Ectodermal cell (in vitro differentiated cells): ENCODE results near the gene MSRB3.
"Not testable (repeated sequence)": the region's sequence is repeated elsewhere in the genome, so short reads cannot be mapped to it uniquely, and the experiment has no call there.

Source experiments
- H3K27ac ChIP-seq: 2 replicates; pipeline ENCODE4 v1.7.0; 2013; ENCODE audit warnings: mild to moderate bottlenecking, low read depth, low read length; ENCODE audit not compliant: insufficient read depth, poor library complexity, severe bottlenecking
- H3K27me3 ChIP-seq: 2 replicates; pipeline ENCODE4 v1.7.0; 2013; ENCODE audit warnings: mild to moderate bottlenecking, low read length; ENCODE audit not compliant: insufficient read depth, control insufficient read depth, poor library complexity, severe bottlenecking
- H3K36me3 ChIP-seq: one replicate; pipeline ENCODE4 v1.7.0; 2013; ENCODE audit warnings: low read length; ENCODE audit not compliant: control insufficient read depth, insufficient read depth
- H3K4me1 ChIP-seq: one replicate; pipeline ENCODE4 v1.7.0; 2013; ENCODE audit warnings: low read length; ENCODE audit not compliant: control insufficient read depth, insufficient read depth
- H3K4me3 ChIP-seq: 2 replicates; pipeline ENCODE4 v1.7.0; 2013; ENCODE audit warnings: low read depth, low read length, control low read depth; ENCODE audit not compliant: insufficient read depth
- H3K9me3 ChIP-seq: 2 replicates; pipeline ENCODE4 v1.7.0; 2013; ENCODE audit warnings: mild to moderate bottlenecking, low read length, moderate library complexity; ENCODE audit not compliant: control insufficient read depth
- WGBS, 2 experiments: methylation state at CpG; one replicate each; pipeline ENCODE4 v1.1.7; 2013; ENCODE audit warnings: missing lambda C conversion rate in 2 of 2; 5-methylcytosine and 5-hydroxymethylcytosine counted together

The MSRB3 gene

GRCh38 chr12:65443038-65443437, 164.6 kb downstream of the MSRB3 start:
- Histone ChIP-seq H3K36me3 (no peaks in the 10 kb centered on the region), H3K27me3 (no peaks in the 10 kb centered on the region), H3K27ac (no peak overlapping the region), H3K4me3 (no peak overlapping the region), H3K4me1 (no peaks in the 10 kb centered on the region), H3K9me3 (no peaks in the 10 kb centered on the region)
- 92% methylated on average over 2 of the region's 2 CpGs for WGBS, 2 experiments

GRCh38 chr12:65444996-65445395, 166.5 kb downstream of the MSRB3 start:
- no peaks in the 10 kb centered on the region for H3K36me3 ChIP-seq

DNA sequence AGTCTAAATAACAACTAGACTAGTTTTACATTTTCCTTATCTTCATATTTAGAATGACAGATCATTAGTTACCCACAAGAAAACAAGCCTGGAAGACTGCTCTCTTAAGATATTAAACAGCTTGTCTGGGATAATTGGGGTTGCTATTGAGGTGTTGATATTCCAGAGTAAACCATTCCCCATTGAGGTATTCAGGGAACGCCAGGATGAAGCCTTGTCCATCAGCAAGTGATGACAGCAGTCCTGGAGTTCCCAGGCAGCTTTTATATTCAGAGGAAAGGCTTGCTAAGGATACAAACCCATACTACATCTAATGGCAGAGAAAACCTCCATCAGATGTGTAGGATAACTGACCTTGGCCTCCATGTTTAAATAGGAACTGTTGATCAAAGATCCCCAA, 168.4 kb downstream of the MSRB3 start:
- peaks cover 8% of the 10 kb centered on the region for H3K4me1 ChIP-seq
- no peak overlapping the region for H3K27ac ChIP-seq
- no peaks in the 10 kb centered on the region for H3K9me3 ChIP-seq
- H3K27me3 ChIP-seq: no peaks in the 10 kb centered on the region
- no peaks in the 10 kb centered on the region for H3K36me3 ChIP-seq
- 52 to 53% methylated on average over 1 of the region's 1 CpG for WGBS, 2 experiments
- H3K4me3 ChIP-seq: no peak overlapping the region

More at GRCh38 chr12:65444996-65445395, 166.5 kb downstream of the MSRB3 start:
- 89 to 91% methylated on average over 2 of the region's 2 CpGs for WGBS, 2 experiments
- Histone ChIP-seq H3K9me3 (no peaks in the 10 kb centered on the region), H3K27ac (no peak overlapping the region), H3K4me3 (no peak overlapping the region), H3K4me1 (no peaks in the 10 kb centered on the region), H3K27me3 (no peaks in the 10 kb centered on the region)

GRCh38 chr12:65449400-65449799, 170.9 kb downstream of the MSRB3 start:
- WGBS, 2 experiments: 91 to 93% methylated on average over 1 of the region's 1 CpG
- H3K9me3 ChIP-seq: no peaks in the 10 kb centered on the region
- no peak overlapping the region for H3K4me3 ChIP-seq
- H3K36me3 ChIP-seq: no peaks in the 10 kb centered on the region
- H3K27me3 ChIP-seq: no peaks in the 10 kb centered on the region
- H3K27ac ChIP-seq: no peak overlapping the region
- H3K4me1 ChIP-seq: peaks cover 8% of the 10 kb centered on the region

- Histone ChIP-seq H3K27ac (no peak overlapping the region), H3K27me3 (no peaks in the 10 kb centered on the region), H3K9me3 (no peaks in the 10 kb centered on the region), H3K4me1 (peaks cover 8% of the 10 kb centered on the region), H3K36me3 (no peaks in the 10 kb centered on the region), H3K4me3 (no peak overlapping the region)
- WGBS, 2 experiments: 83 to 100% methylated on average over 2 of the region's 2 CpGs
Measured at GRCh38 chr12:65450625-65451024, 172.1 kb downstream of the MSRB3 start.

- Histone ChIP-seq H3K4me3 (no peak overlapping the region), H3K27ac (no peak overlapping the region), H3K27me3 (no peaks in the 10 kb centered on the region), H3K36me3 (no peaks in the 10 kb centered on the region), H3K4me1 (peaks cover 8% of the 10 kb centered on the region), H3K9me3 (no peaks in the 10 kb centered on the region)
- 81 to 93% methylated on average over 1 of the region's 1 CpG for WGBS, 2 experiments
Measured at GRCh38 chr12:65454115-65454787, 175.8 kb downstream of the MSRB3 start.

DNA sequence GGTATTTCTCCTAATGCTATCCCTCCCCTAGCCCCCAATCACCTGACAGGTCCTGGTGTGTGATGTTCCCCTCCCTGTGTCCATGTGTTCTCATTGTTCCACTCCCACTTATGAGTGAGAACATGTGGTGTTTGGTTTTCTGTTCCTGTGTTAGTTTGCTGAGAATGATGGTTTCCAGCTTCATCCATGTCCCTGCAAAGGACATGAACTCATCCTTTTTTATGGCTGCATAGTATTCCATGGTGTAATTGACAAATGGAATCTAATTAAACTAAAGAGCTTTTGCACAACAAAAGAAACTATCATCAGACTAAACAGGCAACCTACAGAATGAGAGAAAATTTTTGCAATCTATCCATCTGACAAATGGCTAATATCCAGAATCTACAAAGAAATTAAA, 178.9 kb downstream of the MSRB3 start:
- not testable (repeated sequence) for H3K27me3 ChIP-seq, H3K36me3 ChIP-seq, H3K9me3 ChIP-seq, H3K4me3 ChIP-seq, H3K4me1 ChIP-seq, H3K27ac ChIP-seq

GRCh38 chr12:65458718-65459117, 180.2 kb downstream of the MSRB3 start:
- H3K36me3 ChIP-seq: no peaks in the 10 kb centered on the region
- no peaks in the 10 kb centered on the region for H3K27me3 ChIP-seq
- H3K27ac ChIP-seq: no peak overlapping the region
- no peak overlapping the region for H3K4me3 ChIP-seq
- H3K9me3 ChIP-seq: no peaks in the 10 kb centered on the region
- WGBS, 2 experiments: 94 to 100% methylated on average over 1 to 2 of the region's 2 CpGs
- no peaks in the 10 kb centered on the region for H3K4me1 ChIP-seq

DNA sequence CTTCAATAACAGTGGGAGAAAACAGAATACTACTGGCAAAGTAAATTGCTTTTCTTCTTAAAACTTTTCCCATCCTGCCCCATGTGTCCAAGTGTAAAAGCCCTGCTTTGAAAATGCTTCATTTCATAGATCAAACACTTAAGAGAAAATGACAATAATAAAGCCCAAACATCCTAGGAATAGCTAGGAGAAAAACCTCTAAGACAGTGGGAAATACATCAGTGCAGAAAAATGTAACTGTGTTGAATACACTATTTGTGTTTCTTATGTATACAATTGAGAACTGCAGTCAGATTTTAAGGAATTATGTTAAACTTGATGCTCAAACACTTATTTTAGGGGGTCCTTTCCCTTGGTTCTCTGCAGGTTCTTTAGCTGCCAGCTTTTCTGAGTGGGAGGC, 181.1 kb downstream of the MSRB3 start:
- Histone ChIP-seq H3K27me3 (no peaks in the 10 kb centered on the region), H3K36me3 (no peaks in the 10 kb centered on the region), H3K27ac (no peak overlapping the region), H3K9me3 (no peaks in the 10 kb centered on the region), H3K4me3 (no peak overlapping the region), H3K4me1 (no peaks in the 10 kb centered on the region)

DNA sequence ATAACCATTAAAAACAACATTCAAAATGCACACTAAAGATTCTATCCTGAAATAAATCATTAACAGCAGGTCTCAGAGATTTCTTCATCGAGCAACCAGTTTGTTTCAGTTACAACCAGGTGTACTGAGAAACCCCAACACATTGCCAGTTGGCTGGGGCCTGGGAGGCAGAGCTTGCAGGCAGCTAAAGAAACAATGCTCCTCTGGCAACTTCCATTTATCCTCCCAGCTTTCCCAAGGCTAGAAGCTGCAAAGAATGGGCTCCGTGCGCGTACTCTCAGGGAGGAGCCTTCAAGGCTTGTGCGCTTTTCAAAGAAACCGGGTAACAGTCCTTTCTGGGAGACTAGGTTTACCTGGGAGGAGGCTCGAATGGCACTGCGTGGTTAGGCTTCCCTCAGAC, 181.6 kb downstream of the MSRB3 start:
- no peak overlapping the region for H3K27ac ChIP-seq
- no peak overlapping the region for H3K4me3 ChIP-seq
- WGBS, 2 experiments: 84 to 86% methylated on average over 8 of the region's 8 CpGs
- H3K27me3 ChIP-seq: no peaks in the 10 kb centered on the region
- no peaks in the 10 kb centered on the region for H3K36me3 ChIP-seq
- no peaks in the 10 kb centered on the region for H3K9me3 ChIP-seq
- H3K4me1 ChIP-seq: no peaks in the 10 kb centered on the region

DNA sequence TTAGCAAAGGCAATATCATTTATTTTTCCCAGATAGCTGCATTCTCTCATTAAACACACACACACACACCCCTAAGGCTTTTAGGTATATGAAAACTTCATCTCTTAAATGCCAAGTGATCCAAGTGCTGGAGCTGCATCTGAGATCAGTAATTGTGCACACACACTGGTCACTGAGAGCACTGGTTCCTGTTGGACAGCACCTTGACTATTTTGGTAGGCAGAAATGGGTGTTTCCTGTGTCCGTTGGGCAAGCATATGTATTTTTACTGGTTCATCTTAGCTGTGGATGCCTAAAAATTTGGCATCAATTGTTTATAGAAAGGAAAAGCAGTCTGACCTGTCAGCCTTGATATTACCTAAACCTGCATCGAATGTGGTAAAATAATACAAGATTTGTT, 182.5 kb downstream of the MSRB3 start:
- H3K9me3 ChIP-seq: no peaks in the 10 kb centered on the region
- H3K27me3 ChIP-seq: no peaks in the 10 kb centered on the region
- H3K27ac ChIP-seq: no peak overlapping the region
- 96 to 98% methylated on average over 2 of the region's 2 CpGs for WGBS, 2 experiments
- H3K36me3 ChIP-seq: no peaks in the 10 kb centered on the region
- H3K4me1 ChIP-seq: no peaks in the 10 kb centered on the region
- H3K4me3 ChIP-seq: no peak overlapping the region
